ENCODE results near the gene NLRC4.

DNA sequence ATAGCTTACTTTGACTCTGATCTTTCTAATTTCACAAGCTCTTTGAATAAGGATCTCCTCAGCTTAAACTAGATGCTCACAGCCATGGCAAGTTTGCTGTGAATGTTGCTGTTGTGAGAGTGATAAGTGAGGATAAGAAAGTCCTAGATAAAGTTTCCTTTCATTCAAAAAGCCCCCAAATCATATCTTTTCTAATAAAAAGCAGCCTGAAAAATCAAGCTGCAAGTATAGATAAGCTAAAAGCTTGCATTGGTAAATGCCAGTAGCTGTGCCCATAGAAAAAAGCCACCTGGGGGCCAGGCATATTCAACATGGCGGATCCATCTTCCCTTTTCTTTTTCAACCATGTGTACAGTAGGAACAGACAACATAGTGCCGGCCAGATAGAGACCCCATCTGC is 4.3 kb downstream of the NLRC4 start:
- TF ChIP-seq POLR2A (IDR thresholded peaks at IDR 0.05) (no peak), EP300 (IDR thresholded peaks at IDR 0.05) (no peak)
- TF ChIP-seq, protein P1, sequence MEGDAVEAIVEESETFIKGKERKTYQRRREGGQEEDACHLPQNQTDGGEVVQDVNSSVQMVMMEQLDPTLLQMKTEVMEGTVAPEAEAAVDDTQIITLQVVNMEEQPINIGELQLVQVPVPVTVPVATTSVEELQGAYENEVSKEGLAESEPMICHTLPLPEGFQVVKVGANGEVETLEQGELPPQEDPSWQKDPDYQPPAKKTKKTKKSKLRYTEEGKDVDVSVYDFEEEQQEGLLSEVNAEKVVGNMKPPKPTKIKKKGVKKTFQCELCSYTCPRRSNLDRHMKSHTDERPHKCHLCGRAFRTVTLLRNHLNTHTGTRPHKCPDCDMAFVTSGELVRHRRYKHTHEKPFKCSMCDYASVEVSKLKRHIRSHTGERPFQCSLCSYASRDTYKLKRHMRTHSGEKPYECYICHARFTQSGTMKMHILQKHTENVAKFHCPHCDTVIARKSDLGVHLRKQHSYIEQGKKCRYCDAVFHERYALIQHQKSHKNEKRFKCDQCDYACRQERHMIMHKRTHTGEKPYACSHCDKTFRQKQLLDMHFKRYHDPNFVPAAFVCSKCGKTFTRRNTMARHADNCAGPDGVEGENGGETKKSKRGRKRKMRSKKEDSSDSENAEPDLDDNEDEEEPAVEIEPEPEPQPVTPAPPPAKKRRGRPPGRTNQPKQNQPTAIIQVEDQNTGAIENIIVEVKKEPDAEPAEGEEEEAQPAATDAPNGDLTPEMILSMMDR (IDR thresholded peaks at IDR 0.05) = no peak
